DND-41 (cell line): ENCODE measurements around the gene LMO3.

Source experiments
- ATAC-seq: fragments of 200-7000 bp; cut with Tn5 transposase; 3 replicates; pipeline ENCODE4 v1.9.1; 2021; ENCODE audit warnings: low read depth; ENCODE audit not compliant: insufficient read depth
- DNase-seq: peaks from one replicate; pipeline ENCODE4 v3.0.0-alpha.2; 2020
- H2AFZ ChIP-seq: 2 replicates; pipeline ENCODE4 v1.6.0; 2012; ENCODE audit warnings: low read depth, low read length
- H3K27ac ChIP-seq: 2 replicates; pipeline ENCODE4 v1.5.1; 2012; ENCODE audit warnings: low read length, inconsistent platforms
- H3K27me3 ChIP-seq: fragments of 200-600 bp; sonication (generic); 2 replicates; pipeline ENCODE4 v1.6.0; 2012; ENCODE audit warnings: low read length, mild to moderate bottlenecking, inconsistent platforms; ENCODE audit not compliant: insufficient read depth, poor library complexity
- H3K36me3 ChIP-seq: 2 replicates; pipeline ENCODE4 v1.5.1; 2012; ENCODE audit warnings: low read length, inconsistent platforms; ENCODE audit not compliant: insufficient read depth
- H3K4me1 ChIP-seq: 2 replicates; pipeline ENCODE4 v1.5.1; 2012; ENCODE audit warnings: mild to moderate bottlenecking, low read length; ENCODE audit not compliant: insufficient read depth
- H3K4me2 ChIP-seq: 2 replicates; pipeline ENCODE4 v1.6.0; 2012; ENCODE audit warnings: mild to moderate bottlenecking, moderate library complexity, low read length, inconsistent platforms; ENCODE audit not compliant: insufficient read depth
- H3K4me3 ChIP-seq, 2 experiments: fragments of 200-600 bp in 1 of 2; shearing (Covaris generic) in 1 of 2; 2 replicates each; pipeline ENCODE4 v1.5.1; 2012 to 2016; ENCODE audit warnings: inconsistent platforms in 2 of 2, low read length in 2 of 2, mild to moderate bottlenecking in 2 of 2, low read depth in 1 of 2, moderate library complexity in 1 of 2
- H3K79me2 ChIP-seq: 2 replicates; pipeline ENCODE4 v1.6.0; 2012; ENCODE audit warnings: low read length, inconsistent platforms; ENCODE audit not compliant: insufficient read depth
- H3K9ac ChIP-seq: 2 replicates; pipeline ENCODE4 v1.6.0; 2012; ENCODE audit warnings: low read depth, mild to moderate bottlenecking, inconsistent platforms, low read length, moderate library complexity
- H3K9me3 ChIP-seq: 2 replicates; pipeline ENCODE4 v1.5.1; 2012; ENCODE audit warnings: low read length, moderate library complexity, mild to moderate bottlenecking, inconsistent platforms; ENCODE audit not compliant: insufficient read depth, severe bottlenecking
- H4K20me1 ChIP-seq: 2 replicates; pipeline ENCODE4 v1.6.0; 2012; ENCODE audit warnings: low read length; ENCODE audit not compliant: insufficient read depth
- EZH2 ChIP-seq: IDR thresholded peaks from 3 replicates; pipeline ENCODE4 v1.6.1; 2012; ENCODE audit warnings: borderline replicate concordance, low read depth, mild to moderate bottlenecking, moderate library complexity, low read length, inconsistent platforms; ENCODE audit not compliant: severe bottlenecking
- TF ChIP-seq, protein P1 (sequence below): IDR thresholded peaks from 2 replicates; pipeline ENCODE4 v1.5.1; 2012; ENCODE audit warnings: borderline replicate concordance, low read length, moderate library complexity, mild to moderate bottlenecking; ENCODE audit not compliant: poor library complexity, severe bottlenecking; ENCODE audit errors: extremely low read depth

Gene LMO3

DNA sequence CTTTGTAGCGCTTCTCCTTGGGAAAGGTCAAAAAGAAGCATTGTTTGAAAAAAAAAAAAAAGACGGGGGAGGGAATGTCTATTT is at the start of gene LMO3:
LMO3 (minus strand) TSS at position 46 of the 84 bp plus-strand sequence. CDS start 5,302 bp downstream, outside the sequence.
- ATAC-seq = no peak
- Histone ChIP-seq H2AFZ (no peak within 1 kb of the TSS), H3K4me2 (no peak within 1 kb of the TSS), H4K20me1 (no peaks in the 10 kb centered on the region), H3K9ac (no peak within 1 kb of the TSS), H3K9me3 (no peaks in the 10 kb centered on the region), H3K4me1 (no peaks in the 10 kb centered on the region), H3K36me3 (no peaks in the 10 kb centered on the region), H3K79me2 (no peaks in the 10 kb centered on the region), H3K27me3 (no peaks in the 10 kb centered on the region), H3K27ac (no peak within 1 kb of the TSS), H3K4me3 (no peak within 1 kb of the TSS)
- no peak for DNase-seq
- TF ChIP-seq, protein P1, sequence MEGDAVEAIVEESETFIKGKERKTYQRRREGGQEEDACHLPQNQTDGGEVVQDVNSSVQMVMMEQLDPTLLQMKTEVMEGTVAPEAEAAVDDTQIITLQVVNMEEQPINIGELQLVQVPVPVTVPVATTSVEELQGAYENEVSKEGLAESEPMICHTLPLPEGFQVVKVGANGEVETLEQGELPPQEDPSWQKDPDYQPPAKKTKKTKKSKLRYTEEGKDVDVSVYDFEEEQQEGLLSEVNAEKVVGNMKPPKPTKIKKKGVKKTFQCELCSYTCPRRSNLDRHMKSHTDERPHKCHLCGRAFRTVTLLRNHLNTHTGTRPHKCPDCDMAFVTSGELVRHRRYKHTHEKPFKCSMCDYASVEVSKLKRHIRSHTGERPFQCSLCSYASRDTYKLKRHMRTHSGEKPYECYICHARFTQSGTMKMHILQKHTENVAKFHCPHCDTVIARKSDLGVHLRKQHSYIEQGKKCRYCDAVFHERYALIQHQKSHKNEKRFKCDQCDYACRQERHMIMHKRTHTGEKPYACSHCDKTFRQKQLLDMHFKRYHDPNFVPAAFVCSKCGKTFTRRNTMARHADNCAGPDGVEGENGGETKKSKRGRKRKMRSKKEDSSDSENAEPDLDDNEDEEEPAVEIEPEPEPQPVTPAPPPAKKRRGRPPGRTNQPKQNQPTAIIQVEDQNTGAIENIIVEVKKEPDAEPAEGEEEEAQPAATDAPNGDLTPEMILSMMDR = no peak
- TF ChIP-seq EZH2 = no peak

DNA sequence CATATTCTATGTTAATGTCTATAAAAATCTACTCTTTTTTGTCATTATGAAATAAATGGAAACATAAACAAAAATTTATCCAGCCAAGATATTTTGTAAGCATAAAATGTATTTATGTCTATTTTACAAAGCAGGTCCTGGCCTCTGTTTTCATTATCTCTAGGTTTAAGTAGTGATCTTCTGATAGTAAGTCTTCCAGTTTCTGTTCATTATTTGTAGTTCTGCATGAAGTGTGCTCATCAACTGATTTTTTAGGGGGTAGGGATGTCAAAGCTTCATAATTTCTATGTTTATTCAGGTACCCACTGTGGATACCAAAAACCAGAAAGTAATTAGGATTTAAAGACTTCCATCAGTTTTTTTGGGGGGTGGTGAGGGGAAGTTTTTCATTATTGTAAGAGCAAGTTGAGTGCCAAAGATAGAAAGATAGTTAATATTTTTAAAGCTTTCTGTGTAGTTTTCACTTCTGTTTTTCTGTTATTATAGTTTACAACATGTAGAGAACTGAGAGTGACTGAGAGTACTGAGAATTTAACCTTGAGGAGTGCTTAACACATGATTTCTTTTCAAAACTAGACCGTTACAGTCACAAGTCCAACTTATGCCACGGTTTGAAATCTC is 30.6 kb upstream of the LMO3 start:
- no peak overlapping the region for H3K4me3 ChIP-seq
- no peaks in the 10 kb centered on the region for H3K9me3 ChIP-seq
- H3K79me2 ChIP-seq = no peaks in the 10 kb centered on the region
- no peaks in the 10 kb centered on the region for H3K36me3 ChIP-seq
- H4K20me1 ChIP-seq = no peaks in the 10 kb centered on the region
- no peak for DNase-seq
- TF ChIP-seq, protein P1 = no peak
- no peak for TF ChIP-seq EZH2
- no peaks in the 10 kb centered on the region for H3K27me3 ChIP-seq
- H3K4me1 ChIP-seq = no peaks in the 10 kb centered on the region
- H3K9ac ChIP-seq = no peak overlapping the region
- ATAC-seq = no peak
- H2AFZ ChIP-seq = no peak overlapping the region
- no peak overlapping the region for H3K27ac ChIP-seq
- no peak overlapping the region for H3K4me2 ChIP-seq

DNA sequence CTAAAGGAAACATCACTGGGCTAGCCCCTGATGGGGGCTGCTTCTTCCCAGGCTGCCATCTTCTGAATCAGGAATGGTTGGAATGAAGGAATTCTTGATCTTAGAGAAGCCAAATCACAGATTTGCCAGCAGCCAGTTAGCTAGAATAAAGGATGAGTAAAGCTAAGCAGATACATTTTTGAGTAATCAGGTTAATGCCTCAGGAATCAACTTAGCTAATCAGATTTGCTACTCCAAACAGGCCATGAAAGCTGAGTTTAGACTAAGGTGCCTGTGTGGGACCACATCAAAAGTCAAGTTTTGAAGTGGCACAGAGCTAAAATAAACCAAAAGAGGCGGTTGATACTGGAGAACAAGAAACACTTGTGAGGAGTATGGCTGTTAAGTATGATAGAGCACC is 28.8 kb upstream of the LMO3 start:
- Histone ChIP-seq H3K4me2 (no peak overlapping the region), H4K20me1 (no peaks in the 10 kb centered on the region), H3K9ac (no peak overlapping the region), H3K9me3 (no peaks in the 10 kb centered on the region), H3K36me3 (no peaks in the 10 kb centered on the region), H2AFZ (no peak overlapping the region), H3K79me2 (no peaks in the 10 kb centered on the region), H3K27ac (no peak overlapping the region), H3K27me3 (no peaks in the 10 kb centered on the region), H3K4me1 (no peaks in the 10 kb centered on the region), H3K4me3 (no peak overlapping the region)
- TF ChIP-seq, protein P1 = no peak
- no peak for TF ChIP-seq EZH2
- no peak for DNase-seq
- ATAC-seq = no peak

DNA sequence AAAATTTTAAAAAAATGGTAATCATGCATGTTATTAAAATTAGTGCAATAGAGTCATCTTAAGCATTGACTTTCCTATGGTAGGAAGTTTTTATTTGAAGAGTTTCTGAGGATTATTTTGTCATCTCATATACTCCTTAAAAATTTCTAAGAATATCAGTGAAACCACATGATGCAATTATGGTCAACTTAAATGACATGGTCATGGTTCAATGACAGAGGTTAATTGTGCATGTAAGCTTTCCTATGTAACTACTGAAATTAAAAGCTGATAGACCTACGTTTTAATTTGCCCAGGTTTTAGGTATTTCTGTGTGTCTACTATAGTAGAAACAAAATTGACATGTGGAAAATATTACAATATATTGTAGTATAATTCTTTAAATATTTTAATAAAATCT is 21.0 kb upstream of the LMO3 start:
- Histone ChIP-seq H4K20me1 (no peaks in the 10 kb centered on the region), H3K9me3 (no peaks in the 10 kb centered on the region), H2AFZ (no peak overlapping the region), H3K27ac (no peak overlapping the region), H3K9ac (no peak overlapping the region), H3K4me2 (no peak overlapping the region), H3K27me3 (no peaks in the 10 kb centered on the region), H3K36me3 (no peaks in the 10 kb centered on the region), H3K4me3 (no peak overlapping the region), H3K79me2 (no peaks in the 10 kb centered on the region), H3K4me1 (no peaks in the 10 kb centered on the region)
- ATAC-seq (no peak), DNase-seq (no peak)
- no peak for TF ChIP-seq EZH2
- TF ChIP-seq, protein P1 = no peak
